GM21381 (cell line): Measurements from ENCODE around the gene PERP.

Source experiments
- ATAC-seq: cut with Tn5 transposase; IDR thresholded peaks from one replicate; pipeline ENCODE4 v1.9.1; 2021; ENCODE audit warnings: mild to moderate bottlenecking, moderate library complexity; ENCODE audit not compliant: unreplicated experiment

PERP gene

GRCh38 chr6:138063726-138064125 lies 43.5 kb downstream of the PERP start:
- ATAC-seq: no peak

GRCh38 chr6:138054982-138055381 lies 52.2 kb downstream of the PERP start:
- ATAC-seq: no peak

- no peak for ATAC-seq
These were observed 54.4 kb downstream of the PERP start for GRCh38 chr6:138052783-138053182.

GRCh38 chr6:138044972-138045371 lies 62.2 kb downstream of the PERP start:
- no peak for ATAC-seq

- ATAC-seq: no peak
These were observed 62.8 kb downstream of the PERP start for GRCh38 chr6:138044458-138044857.
